GM19043 (cell line): ENCODE data around the gene LMOD1.
"Not testable (repeated sequence)": the region's sequence is repeated elsewhere in the genome, so short reads cannot be mapped to it uniquely, and the experiment has no call there.

Experiments
- ATAC-seq: cut with Tn5 transposase; IDR thresholded peaks from one replicate; pipeline ENCODE4 v1.9.1; 2021; ENCODE audit warnings: low read depth; ENCODE audit not compliant: unreplicated experiment

LMOD1 gene

DNA sequence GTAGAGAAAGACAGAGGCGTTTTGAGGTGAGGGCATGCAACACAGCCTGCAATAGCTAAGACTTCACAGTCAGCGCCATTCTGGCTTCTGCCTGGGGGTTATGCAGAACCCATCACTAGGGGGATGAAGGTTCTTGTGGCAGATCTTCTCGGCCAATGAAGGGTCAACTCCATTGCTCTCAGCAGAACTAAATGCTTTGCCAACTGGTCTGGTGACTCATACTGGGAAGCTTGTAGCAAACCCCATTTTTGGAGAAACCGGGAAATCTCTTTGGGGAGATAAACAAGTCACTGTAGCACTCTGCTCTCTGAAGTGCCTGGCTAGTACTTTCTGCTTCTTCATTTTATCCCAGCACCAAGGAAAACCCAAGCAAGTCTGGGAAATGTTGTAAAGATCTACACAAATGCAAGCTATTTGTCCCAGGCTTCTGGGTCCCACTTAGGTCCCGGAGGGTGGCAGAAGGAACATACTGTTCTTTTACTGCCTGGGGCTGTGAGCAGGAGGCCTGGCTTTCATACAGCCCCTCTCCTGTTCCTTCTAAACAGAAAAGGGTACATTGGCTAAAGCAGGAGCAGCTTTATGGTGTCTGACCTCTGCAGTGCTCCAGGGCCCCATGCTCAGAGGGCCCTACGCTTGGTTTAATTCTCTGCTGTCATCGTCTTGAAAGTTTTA is 28.9 kb downstream of the LMOD1 start:
- no peak for ATAC-seq

DNA sequence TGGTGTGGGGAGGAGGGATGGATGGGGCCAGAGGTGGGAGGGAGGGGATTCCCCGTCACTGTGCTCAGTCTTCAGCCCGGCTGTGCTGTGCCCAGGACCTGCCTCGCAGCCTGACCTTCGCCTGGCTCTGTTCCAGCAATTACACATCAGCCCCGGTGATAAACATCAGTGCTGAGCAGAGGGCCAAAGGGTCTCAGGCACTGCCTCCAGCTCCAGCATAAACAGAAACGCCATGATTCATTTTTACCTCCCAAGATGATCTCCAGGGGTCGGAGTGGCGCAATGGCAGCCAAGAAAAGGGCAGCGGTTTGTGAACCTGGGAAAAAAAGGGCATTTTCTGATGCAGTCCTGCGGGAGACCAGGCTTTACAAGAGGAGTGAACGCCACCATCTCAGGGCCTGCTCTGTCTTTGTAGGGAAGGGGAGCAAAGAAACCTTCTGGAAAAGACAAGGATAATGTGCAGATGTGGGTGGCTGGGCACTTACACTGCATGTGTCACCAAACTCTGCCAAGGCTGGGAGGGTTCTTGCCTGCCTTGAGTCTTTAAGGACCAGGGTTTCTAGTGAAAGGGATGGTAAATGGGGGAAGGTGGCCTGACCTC is 29.6 kb downstream of the LMOD1 start:
- ATAC-seq: no peak

DNA sequence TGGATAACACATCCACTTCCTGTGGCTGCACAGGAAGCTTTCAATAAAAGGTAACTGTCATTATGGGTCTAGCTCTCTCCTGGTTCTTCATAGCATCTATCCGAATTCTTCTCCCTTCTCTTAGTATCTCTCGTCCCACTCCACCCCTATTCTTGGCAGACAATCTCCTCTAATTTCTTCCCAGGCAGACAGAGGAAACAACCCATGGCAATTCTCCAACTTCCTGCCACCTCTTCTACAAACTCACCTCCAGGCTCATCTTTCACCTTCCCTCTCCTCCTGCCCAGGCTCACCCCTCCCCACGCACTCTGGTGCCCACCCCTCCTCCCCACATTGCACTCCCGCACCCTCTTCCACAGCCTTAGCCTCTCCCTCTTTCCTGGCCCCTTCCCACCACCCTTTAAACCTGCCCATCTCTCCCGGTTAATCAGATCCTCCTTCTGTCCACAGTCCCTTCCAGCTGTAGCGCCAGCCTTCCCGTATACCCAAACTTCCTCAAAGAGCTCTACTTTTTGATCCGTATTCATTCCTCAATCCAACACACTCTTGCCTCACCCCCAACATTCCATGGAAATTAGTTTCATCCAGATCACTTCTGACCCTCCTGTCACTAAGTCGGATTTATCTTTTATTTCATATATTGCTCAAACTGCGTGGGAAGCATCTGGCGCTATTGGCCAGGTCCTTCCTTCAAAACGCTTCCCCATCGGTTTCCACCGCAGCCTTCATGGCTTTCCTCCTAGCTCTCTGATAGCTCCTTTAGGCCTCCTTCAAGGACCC is 31.7 kb downstream of the LMOD1 start:
- no peak for ATAC-seq

DNA sequence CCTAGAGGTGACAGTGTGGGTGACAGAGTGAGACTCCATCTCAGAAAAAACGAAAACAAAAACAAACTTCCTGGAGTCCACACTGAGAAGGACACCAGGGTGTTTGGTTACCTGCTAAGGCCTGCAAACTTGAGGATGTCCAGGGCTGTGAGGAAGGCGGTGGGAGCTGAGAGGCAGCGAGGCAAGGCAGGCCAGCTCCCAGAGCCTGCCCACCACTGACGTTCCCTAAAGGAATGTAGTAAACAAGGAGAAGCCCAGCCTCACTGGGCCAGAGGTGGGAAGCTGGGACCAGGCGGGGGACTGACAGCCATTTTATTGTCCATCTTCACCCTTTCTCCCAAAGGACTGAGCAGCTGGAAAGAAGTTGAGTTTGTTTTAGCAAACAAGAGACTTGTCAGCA is 33.5 kb downstream of the LMOD1 start:
- ATAC-seq: no peak

DNA sequence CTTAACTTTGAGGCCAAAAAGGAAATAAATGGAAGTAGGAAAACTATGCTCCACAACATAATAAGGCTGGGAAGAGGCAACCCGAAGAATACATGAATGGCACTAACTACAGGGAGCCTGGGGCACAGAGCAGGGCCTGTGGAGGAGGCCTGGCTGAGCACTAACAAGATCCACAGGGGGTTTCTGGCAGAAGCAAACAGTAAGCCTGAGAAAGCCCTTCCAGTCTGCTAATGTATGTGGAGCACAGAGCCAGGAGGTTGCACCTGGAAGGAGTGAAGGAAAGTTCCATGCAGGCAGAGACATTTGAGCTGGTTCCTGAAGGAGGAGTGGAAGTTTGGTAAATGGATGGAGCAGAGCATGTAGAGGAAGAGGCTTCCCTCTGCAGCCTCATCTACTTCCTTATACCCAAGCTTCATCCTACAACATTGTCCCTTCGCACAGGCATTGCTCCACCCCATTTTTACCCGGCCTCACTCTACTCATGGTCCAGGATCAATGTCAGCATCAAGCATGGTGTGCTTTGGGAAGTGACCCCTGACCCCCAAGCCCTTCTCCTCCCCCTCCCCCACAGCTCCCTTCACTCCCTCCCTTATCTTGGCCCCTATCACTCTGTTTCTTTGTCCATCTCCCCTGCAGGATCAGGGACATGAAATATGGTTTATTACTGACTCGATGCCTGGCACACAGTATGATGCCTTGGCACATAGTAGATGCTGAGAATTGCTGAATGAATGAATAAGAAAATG is 34.3 kb downstream of the LMOD1 start:
- no peak for ATAC-seq

DNA sequence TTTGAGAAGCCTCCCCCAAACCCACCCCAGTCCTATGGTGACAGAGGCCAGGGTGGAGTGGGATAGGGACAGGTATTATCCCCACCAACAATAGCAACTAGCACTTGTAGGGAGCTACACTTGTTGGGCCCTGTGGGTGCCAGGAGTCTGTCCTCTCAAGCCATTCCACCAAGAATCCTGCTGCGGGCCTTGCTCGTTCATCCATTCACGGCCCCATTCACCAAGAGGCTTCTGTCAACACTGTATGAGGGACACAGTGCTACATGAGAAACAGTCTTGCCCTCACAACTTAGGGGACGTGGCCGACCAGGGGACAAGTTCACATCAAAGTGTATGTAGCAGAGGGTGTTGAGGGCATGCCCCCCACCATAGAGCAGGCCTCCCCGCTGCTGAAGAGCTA is 38.7 kb downstream of the LMOD1 start:
- no peak for ATAC-seq

DNA sequence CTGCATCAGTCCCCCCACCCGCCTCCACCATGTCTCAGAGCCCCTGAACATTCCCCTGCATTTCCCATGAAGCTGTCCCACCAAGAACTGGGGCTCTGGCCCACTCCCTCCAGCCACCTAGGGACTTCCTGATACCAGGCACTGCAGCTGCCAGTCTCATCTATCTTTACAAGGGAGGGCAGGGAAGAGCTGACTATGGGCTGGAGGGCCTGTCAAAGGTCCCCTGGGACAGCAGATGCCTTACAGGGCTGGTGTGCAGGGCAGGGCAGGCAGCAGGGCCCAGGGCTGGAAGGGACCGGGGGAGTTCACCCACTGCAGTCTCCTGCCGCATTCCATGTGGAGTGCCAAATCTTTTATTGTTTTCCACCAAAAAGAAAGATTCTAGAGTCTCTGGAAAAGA is 40.0 kb downstream of the LMOD1 start:
- no peak for ATAC-seq

DNA sequence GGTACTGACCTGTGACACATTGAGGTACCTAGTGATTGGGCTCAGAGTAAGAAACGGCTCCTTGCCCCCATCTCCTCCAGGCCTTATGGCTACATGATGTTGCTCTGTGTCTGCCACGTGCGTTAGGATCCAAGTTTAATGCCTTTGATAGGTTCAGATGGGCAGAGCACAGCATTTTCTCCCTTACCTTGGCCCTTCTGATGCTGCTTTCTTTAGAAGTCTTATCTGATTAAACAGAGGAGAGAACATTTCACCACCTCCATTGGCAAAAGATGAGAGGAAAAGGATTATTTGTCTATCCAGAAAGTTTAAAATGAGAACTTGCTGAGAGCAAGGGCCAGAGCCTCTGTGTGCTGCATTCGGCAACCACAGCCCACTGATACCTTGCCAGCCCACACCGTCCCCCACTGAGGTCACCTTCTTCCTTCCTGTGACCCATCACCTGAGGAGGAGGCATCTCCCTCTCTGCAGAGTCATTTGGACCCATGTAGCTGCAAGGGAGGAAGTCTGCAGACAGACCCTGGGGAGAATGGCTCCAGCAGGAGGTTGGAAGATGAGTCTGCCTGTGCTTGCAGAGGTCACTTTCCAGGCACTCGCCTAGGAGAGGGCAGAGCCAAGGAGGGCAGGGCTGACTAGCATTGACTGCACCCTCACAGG is 41.0 kb downstream of the LMOD1 start:
- ATAC-seq: no peak

DNA sequence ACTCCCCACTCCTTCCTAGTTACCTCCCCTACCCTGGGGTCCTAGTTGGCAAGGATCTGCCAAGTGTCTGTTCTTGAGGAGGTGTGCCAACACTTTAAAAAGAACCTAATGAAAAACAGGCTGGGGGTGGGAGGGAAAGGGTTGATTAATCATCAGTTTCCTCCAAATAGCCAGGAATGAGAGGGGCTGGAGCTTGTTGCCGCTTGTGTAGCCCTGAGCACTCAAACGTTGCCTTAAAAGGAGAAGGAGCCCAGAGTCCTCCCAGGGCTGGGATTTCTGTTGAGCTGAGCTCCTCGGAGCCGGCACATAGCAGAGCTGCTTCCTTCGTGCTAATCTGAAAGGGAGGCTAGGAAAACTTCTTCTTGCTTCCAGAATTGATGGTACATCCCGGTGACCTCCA is 41.8 kb downstream of the LMOD1 start:
- no peak for ATAC-seq

DNA sequence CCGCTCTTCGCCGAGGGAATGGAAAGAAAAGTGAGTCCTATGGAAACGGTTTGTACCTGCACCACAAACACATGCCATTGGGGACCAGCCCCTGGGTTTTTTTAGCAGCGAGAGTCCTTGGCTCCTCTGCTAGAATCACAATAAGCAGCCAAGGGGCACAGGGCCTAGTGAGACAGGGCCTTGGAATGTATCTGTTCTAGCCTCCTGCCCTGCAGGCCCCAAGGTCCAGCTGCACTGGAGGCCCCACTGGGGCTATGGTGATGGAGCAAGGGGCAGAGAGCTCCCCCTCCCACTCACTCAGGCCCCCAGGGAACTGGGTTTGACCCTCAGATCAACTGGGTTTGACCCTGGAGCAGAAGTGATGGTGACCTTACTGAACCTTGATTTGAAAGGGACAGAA is 43.2 kb downstream of the LMOD1 start:
- no peak for ATAC-seq

DNA sequence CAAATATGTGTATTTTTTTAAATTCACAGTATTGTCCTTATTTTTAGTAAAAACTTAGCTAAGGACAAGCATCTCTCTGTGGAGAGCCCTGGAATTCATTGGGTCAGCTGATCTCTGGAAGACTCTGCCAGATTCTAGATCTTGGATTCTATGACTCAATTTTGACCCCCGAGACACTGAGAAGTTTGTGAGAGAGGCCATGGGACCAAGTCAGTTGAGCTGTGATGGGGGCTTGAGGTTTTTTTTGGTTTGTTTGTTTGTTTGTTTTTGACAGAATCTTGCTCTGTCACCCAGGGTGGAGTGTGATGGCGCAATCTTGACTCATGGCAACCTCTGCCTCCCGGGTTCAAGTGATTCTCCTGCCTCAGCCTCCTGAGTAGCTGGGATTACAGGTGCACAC is 44.1 kb downstream of the LMOD1 start:
- ATAC-seq: no peak

DNA sequence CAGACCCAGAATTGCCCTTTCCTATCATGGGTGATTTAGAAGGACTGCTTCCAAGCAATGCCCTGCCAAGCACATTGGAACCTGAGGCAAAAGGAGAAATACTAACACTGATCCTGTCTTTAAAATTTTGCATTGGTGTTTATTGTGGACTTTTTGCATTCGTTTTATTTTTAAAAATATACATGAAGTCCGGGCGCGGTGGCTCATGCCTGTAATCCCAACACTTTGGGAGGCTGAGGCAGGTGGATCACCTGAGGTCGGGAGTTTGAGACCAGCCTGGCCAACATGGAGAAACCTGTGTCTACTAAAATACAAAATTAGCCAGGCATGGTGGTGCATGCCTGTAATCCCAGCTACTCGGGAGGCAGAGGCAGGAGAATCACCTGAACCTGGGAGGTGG is 45.3 kb downstream of the LMOD1 start:
- not testable (repeated sequence) for ATAC-seq

DNA sequence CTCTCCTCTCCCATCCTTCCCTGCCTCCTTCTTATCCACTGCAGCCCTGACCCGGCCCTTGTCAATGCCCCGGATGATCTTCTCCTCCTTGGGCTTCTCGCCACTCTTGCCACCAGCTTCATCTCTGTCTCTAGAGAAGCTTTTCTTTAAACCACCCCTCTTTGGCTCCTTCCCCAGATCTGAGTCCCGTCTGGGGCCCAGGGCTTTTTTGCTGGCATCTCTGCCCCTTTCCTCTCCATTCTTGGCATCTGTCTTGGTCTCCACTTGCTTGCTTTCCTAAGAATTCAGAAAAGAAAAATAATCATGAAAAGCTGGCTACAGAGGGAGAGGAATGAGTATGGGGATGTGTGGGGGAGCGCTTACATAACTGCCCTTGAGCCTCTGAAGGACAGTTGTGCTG is 45.9 kb downstream of the LMOD1 start:
- ATAC-seq: no peak

DNA sequence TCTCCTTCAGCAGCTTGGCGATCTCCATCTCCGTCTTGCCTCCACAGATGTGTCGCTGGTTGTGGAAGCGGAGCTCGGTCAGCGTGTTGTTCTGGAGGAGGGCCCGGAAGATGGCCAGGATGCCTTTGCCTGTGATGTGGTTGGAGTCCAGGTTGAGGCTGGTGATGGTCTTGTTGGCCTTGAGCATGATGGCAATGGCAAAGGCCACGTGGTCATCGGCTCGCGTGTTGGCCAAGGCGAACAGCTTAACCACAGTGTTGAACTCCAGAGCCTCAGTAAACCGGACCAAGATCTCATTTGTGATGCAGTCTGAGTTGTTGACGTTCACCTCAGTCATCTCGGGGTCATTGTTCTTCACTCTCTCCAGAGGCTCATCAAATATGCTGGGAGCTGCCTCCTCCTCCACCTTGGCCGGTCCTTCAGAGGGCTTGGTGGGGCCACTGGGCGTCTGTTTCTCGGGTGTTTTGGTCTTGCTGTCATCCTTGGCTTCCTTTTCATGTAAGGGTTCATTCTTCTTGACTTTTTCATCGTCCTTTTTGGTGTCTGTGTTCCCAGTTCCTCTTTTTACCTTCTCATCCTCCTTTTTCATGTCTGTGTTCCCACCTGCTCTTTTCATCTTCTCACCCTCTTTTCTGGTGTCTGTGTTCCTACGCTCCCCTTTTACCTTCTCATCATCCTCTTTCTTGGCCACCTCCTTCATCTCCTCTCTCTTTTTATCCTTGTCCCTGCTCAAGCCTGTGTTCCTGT is 46.5 kb downstream of the LMOD1 start:
- no peak for ATAC-seq

DNA sequence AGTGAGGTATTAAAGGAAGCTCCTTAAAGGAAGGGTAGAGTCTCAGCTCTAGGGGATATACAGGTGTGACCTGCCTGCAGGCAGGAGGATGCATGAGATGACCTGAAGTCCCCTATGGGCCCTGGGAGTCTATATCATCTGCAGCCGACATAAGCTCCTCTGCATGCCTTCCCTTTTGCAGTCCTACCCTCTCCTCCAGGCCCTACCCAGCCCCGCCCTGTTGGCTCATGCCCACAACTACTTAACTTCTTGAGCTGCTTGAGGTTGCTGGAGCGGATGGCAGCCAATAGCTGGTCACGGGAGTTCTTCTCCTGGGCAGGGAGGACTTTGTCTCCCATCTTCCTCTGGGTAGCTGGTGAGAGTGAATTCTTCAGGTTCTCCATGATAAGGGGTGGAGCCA is 47.4 kb downstream of the LMOD1 start:
- no peak for ATAC-seq

DNA sequence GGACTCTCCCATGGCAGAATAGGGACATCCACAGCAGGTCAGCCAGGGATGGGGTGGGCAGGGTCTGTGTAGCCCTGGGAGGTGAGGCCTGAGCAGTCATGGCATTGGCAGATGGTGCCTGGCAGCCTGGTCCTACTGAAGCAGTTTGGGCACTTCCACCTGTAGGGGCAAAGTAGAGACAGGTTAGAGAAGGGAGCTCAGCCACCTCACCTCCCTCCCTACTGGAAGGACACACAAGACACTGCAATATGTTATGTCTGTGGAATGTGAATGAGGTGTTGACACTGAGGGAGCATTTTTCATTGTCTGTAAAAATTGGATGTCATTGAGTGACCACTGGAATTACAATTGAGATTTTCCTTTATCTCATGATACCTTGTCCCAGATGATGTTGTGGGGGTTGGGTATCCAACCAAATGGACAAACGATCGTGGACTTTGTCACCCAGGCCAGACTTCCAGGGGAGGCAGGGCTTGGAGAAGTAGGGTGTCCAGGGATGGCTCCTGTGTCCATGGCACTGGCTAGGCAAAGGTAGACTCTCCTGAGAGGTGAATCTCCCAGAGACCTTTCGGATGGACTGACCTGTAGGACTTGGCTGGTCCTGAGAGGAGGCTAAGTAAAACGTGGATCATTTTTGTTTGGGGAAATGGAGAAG is 48.0 kb downstream of the LMOD1 start:
- ATAC-seq: no peak

DNA sequence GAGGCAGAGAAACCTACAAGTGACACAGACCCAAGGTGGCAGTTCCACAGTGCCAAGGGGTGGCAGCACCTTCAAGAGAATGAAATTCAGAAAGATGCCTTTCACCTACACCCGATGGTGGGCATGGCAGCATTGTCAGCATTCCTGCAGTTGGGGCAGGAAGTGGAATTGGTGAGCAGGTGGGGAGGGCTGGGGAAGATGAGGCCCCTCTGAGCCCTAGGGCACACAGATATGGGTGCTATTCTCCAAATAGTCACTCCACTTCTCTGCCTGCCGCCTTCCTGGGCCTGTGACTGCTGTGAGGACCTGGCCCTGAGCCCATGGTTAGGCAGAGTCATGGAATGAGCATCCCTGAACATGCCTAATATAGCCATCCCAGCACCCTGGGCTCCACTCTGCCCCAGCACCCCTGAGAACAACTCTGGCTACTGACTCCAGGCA is 49.4 kb downstream of the LMOD1 start:
- ATAC-seq: no peak

DNA sequence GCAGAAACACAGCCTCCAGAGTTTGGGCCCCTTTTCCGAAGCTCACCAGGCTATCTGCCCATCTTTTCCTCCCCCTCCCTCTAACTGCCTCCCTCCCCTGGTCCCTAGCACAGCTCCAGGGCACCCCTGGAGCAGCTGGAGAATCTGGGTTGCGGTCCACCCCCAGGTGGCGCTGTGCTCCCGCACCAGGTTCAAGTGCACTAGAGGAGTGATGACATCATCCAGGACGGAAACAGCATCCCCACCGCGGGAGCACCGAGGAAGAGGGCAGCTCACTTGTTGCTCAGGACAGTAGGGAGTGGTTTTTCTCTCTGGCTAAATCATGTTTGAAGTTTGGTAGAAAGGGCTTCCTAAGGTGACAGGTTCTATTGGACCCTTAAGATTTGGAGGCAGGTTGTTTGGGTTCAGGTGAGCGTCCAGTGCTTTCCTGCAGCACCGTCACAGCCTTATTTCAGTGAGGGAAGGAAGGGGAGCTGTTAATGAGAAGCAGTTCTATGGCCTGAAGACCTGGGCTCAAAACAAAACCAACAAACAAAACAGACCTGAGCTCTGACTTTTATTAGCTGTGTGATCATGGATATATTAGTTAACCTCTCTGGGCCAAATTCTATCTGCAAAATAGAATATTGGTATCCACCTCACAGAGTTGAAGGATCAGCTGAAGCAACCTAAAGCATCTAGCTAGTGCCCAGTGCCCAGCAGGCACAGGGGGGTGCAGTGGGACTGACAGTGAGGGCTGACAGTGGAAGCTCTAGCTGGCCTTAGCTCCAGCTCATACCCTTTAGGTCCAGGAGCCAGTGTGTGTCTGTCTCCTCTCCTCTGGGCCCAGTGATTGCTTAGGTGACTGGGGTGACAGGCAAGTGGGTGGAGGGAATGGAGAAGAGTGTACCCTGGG is 50.2 kb downstream of the LMOD1 start:
- no peak for ATAC-seq
